Measurements from ENCODE around the gene EFTUD2.
"Not testable (repeated sequence)": the region's sequence is repeated elsewhere in the genome, so short reads cannot be mapped to it uniquely, and the experiment has no call there.

EFTUD2 gene

GRCh38 chr17:44808656-44809388 is 90.4 kb downstream of the EFTUD2 start:
- not testable (repeated sequence) for DNase-seq (ENCODE audit: low read depth in 3 of 3)

- no peak for DNase-seq (ENCODE audit: low read depth in 3 of 3)
Observed at GRCh38 chr17:44808156-44808555, 91.1 kb downstream of the EFTUD2 start.

- no peak for DNase-seq (ENCODE audit: low read depth in 3 of 3)
Observed at GRCh38 chr17:44807817-44808155, 91.5 kb downstream of the EFTUD2 start.

GRCh38 chr17:44807093-44807816 is 92.0 kb downstream of the EFTUD2 start:
- DNase-seq (ENCODE audit: low read depth in 3 of 3) = no peak

GRCh38 chr17:44804302-44805089 is 94.7 kb downstream of the EFTUD2 start:
- no peak for DNase-seq (ENCODE audit: low read depth in 3 of 3)

- no peak for DNase-seq (ENCODE audit: low read depth in 3 of 3)
Observed at GRCh38 chr17:44801880-44802279, 97.4 kb downstream of the EFTUD2 start.

Measured in stimulated activated CD4-positive, alpha-beta T cell treated with anti-CD3 and anti-CD28 coated beads, TNF-alpha, amount 100 ng/mL, for 24 hours (primary cell).